Suprapubic skin (tissue), 4 donors: Measurements from ENCODE around the gene RPS6KA2. TPM values are rescaled to one million over a fixed set of nuclear protein-coding genes. Genes with fewer than 3 reads are reported as not detected.

Experiments
- DNase-seq, 2 donors: peaks; one replicate each; pipeline ENCODE4 v3.0.0-alpha.2; 2019; ENCODE audit warnings: low spot score in 2 of 2
- H3K27ac ChIP-seq: fragments of 200-600 bp; sonication (generic); one replicate; pipeline ENCODE4 v1.5.1; 2019
- H3K27me3 ChIP-seq: fragments of 200-600 bp; sonication (generic); one replicate; pipeline ENCODE4 v1.5.1; 2019
- H3K36me3 ChIP-seq: fragments of 200-600 bp; sonication (generic); one replicate; pipeline ENCODE4 v1.5.1; 2019
- H3K4me1 ChIP-seq: fragments of 200-600 bp; sonication (generic); one replicate; pipeline ENCODE4 v1.5.1; 2019
- H3K4me3 ChIP-seq: fragments of 200-600 bp; sonication (generic); one replicate; pipeline ENCODE4 v1.5.1; 2019; ENCODE audit warnings: mild to moderate bottlenecking
- H3K9me3 ChIP-seq: fragments of 200-600 bp; sonication (generic); one replicate; pipeline ENCODE4 v1.5.1; 2019
- CTCF ChIP-seq, 2 donors: fragments of 200-600 bp in 1 of 2; fragments of 450-650 bp in 1 of 2; sonication (generic) in 1 of 2; IDR thresholded peaks; one replicate each; pipeline ENCODE4 v1.5.1; 2016 to 2019; ENCODE audit warnings: antibody characterized with exemption in 2 of 2, mild to moderate bottlenecking in 1 of 2, moderate library complexity in 1 of 2
- EP300 ChIP-seq: sonication (generic); formaldehyde crosslinking; IDR thresholded peaks from one replicate; pipeline ENCODE4 v1.6.1; 2017; ENCODE audit warnings: antibody characterized with exemption
- POLR2A ChIP-seq, 2 donors: fragments of 450-650 bp; IDR thresholded peaks; one replicate each; pipeline ENCODE4 v1.6.1; 2017; ENCODE audit warnings: antibody characterized with exemption in 2 of 2, mild to moderate bottlenecking in 2 of 2, moderate library complexity in 2 of 2
- POLR2AphosphoS5 ChIP-seq, 3 donors: sonication (generic); formaldehyde crosslinking; IDR thresholded peaks; one replicate each; pipeline ENCODE4 v1.6.1; 2017; ENCODE audit warnings: antibody characterized with exemption in 3 of 3
- WGBS: methylation state at CpG from one replicate; pipeline ENCODE4 v1.1.5; 2018; 5-methylcytosine and 5-hydroxymethylcytosine counted together
- total RNA-seq, 4 donors: library from RNA; depleted of rRNA; stranded (reverse); fragments of >200 nt; gene quantifications; one replicate each; pipeline ENCODE4 v1.1.0, GENCODE V29; 2016

The RPS6KA2 gene
- total RNA-seq, 4 donors from 2014 or later: 24.2 to 38.5 (median 32.3) TPM

GRCh38 chr6:166462461-166463135 is 164.5 kb downstream of the RPS6KA2 start:
- WGBS: 98% methylated on average over 14 of the region's 25 CpGs
- TF ChIP-seq EP300 (no peak), POLR2AphosphoS5 (IDR thresholded peaks at IDR 0.05) (no peak), POLR2A (IDR thresholded peaks at IDR 0.05) (no peak), CTCF (IDR thresholded peaks at IDR 0.05) (no peak)
- Histone ChIP-seq H3K9me3 (no peaks in the 10 kb centered on the region), H3K27ac (no peak overlapping the region), H3K4me1 (peaks cover 9% of the 10 kb centered on the region), H3K27me3 (no peaks in the 10 kb centered on the region), H3K36me3 (peaks cover 25% of the 10 kb centered on the region), H3K4me3 (no peak overlapping the region)
- DNase-seq: no peak

- DNase-seq: no peak
- WGBS: 94% methylated on average over 5 of the region's 9 CpGs
These were observed 165.1 kb downstream of the RPS6KA2 start for GRCh38 chr6:166461821-166462460.

GRCh38 chr6:166460473-166461437 is 166.3 kb downstream of the RPS6KA2 start:
- peaks cover 9% of the 10 kb centered on the region for H3K4me1 ChIP-seq
- no peaks in the 10 kb centered on the region for H3K27me3 ChIP-seq
- no peak overlapping the region for H3K4me3 ChIP-seq
- 41% methylated on average over 18 of the region's 25 CpGs for WGBS
- H3K36me3 ChIP-seq: peaks cover 23% of the 10 kb centered on the region
- TF ChIP-seq CTCF (IDR thresholded peaks at IDR 0.05) (no peak), POLR2AphosphoS5 (IDR thresholded peaks at IDR 0.05) (no peak), EP300 (no peak), POLR2A (IDR thresholded peaks at IDR 0.05) (no peak)
- no peak overlapping the region for H3K27ac ChIP-seq
- H3K9me3 ChIP-seq: no peaks in the 10 kb centered on the region
- DNase-seq: no peak

More at GRCh38 chr6:166461821-166462460, 165.1 kb downstream of the RPS6KA2 start:
- H3K4me1 ChIP-seq: peaks cover 9% of the 10 kb centered on the region
- H3K27me3 ChIP-seq: no peaks in the 10 kb centered on the region
- H3K9me3 ChIP-seq: no peaks in the 10 kb centered on the region
- TF ChIP-seq CTCF (IDR thresholded peaks at IDR 0.05) (no peak), POLR2A (IDR thresholded peaks at IDR 0.05) (no peak), EP300 (no peak), POLR2AphosphoS5 (IDR thresholded peaks at IDR 0.05) (no peak)
- H3K27ac ChIP-seq: no peak overlapping the region
- H3K4me3 ChIP-seq: no peak overlapping the region
- H3K36me3 ChIP-seq: peaks cover 23% of the 10 kb centered on the region

GRCh38 chr6:166459906-166460305 is 167.1 kb downstream of the RPS6KA2 start:
- Histone ChIP-seq H3K36me3 (peaks cover 23% of the 10 kb centered on the region), H3K9me3 (no peaks in the 10 kb centered on the region)
- WGBS: 95% methylated on average over 8 of the region's 10 CpGs

GRCh38 chr6:166459272-166459671 is 167.8 kb downstream of the RPS6KA2 start:
- Histone ChIP-seq H3K4me1 (peaks cover 9% of the 10 kb centered on the region), H3K36me3 (peaks cover 23% of the 10 kb centered on the region), H3K9me3 (no peaks in the 10 kb centered on the region), H3K27me3 (no peaks in the 10 kb centered on the region), H3K4me3 (no peak overlapping the region), H3K27ac (no peak overlapping the region)
- no peak for TF ChIP-seq POLR2AphosphoS5 (IDR thresholded peaks at IDR 0.05)
- no peak for TF ChIP-seq CTCF (IDR thresholded peaks at IDR 0.05)
- TF ChIP-seq EP300: no peak
- no peak for TF ChIP-seq POLR2A (IDR thresholded peaks at IDR 0.05)
- 95% methylated on average over 8 of the region's 8 CpGs for WGBS
- DNase-seq: no peak

More at GRCh38 chr6:166459906-166460305, 167.1 kb downstream of the RPS6KA2 start:
- Histone ChIP-seq H3K4me3 (no peak overlapping the region), H3K27me3 (no peaks in the 10 kb centered on the region), H3K27ac (no peak overlapping the region), H3K4me1 (peaks cover 9% of the 10 kb centered on the region)
- TF ChIP-seq POLR2A (IDR thresholded peaks at IDR 0.05) (no peak), EP300 (no peak), POLR2AphosphoS5 (IDR thresholded peaks at IDR 0.05) (no peak)
- no peak for DNase-seq
